ENCODE results near the gene RAD51B.

DNA sequence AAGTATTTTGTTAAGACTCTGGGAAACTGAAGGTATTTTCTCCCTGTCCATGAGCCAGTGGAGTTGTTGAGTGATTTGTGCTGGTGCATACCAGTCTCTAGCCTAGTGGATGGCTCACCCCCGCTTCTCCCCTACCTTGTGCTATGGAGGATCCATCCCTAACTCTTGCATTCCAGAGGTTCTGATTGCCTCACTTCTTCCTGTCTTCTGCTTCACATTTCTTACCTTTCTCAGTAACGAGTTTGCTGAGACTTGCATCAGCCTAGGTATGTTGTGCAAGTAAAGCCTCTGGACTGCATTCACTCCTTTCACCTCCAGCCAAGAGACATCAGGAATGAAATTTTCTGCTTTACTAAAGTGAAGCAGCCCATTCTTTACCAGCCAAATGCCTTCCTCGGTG, 581.7 kb downstream of the RAD51B start:
- TF ChIP-seq, protein P1, sequence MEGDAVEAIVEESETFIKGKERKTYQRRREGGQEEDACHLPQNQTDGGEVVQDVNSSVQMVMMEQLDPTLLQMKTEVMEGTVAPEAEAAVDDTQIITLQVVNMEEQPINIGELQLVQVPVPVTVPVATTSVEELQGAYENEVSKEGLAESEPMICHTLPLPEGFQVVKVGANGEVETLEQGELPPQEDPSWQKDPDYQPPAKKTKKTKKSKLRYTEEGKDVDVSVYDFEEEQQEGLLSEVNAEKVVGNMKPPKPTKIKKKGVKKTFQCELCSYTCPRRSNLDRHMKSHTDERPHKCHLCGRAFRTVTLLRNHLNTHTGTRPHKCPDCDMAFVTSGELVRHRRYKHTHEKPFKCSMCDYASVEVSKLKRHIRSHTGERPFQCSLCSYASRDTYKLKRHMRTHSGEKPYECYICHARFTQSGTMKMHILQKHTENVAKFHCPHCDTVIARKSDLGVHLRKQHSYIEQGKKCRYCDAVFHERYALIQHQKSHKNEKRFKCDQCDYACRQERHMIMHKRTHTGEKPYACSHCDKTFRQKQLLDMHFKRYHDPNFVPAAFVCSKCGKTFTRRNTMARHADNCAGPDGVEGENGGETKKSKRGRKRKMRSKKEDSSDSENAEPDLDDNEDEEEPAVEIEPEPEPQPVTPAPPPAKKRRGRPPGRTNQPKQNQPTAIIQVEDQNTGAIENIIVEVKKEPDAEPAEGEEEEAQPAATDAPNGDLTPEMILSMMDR (optimal IDR thresholded peaks at IDR 0.05 in 1 of 3, IDR thresholded peaks at IDR 0.05 in 1 of 3, conservative IDR thresholded peaks at IDR 0.05 in 1 of 3; ENCODE audit: extremely low read depth in 1 of 3, insufficient read depth in 2 of 3, low read length in 3 of 3): no peak
- no peak for TF ChIP-seq EZH2 (IDR thresholded peaks at IDR 0.05; ENCODE audit: low read length)

Data from keratinocyte (primary cell).